ENCODE measurements around the gene VEZT. TPM values are rescaled to one million over a fixed set of nuclear protein-coding genes. Genes with fewer than 3 reads are reported as not detected.

VEZT gene
- total and polyA plus RNA-seq, 9 of the 15 experiments (the other 6 are each of a cell fraction or from before 2014, with no cell fraction given), result 16.1 to 61.5 (median 32.6) TPM

GRCh38 chr12:95224202-95225170, 6.9 kb downstream of the VEZT start (continued):
- TF ChIP-seq MAFG (tag; conservative IDR thresholded peaks at IDR 0.05) (peak; percentile 100), CEBPB (tag; IDR thresholded peaks at IDR 0.05) (peak; percentile 76), HMBOX1 (IDR thresholded peaks at IDR 0.05) (peak; percentile 67; the same call in 1 of the 2 replicates), ZBTB40 (IDR thresholded peaks at IDR 0.05) (no peak), ZBTB40 (CRISPR knock-in tag; IDR thresholded peaks at IDR 0.05) (no peak), NFE2 (IDR thresholded peaks at IDR 0.05; ENCODE audit: low read depth) (peak; percentile 91), MAFK (IDR thresholded peaks at IDR 0.05; ENCODE audit: low read length) (peak; percentile 99), BACH1 (tag; IDR thresholded peaks at IDR 0.05) (peak; percentile 94), MAFF (IDR thresholded peaks at IDR 0.05; ENCODE audit: low read length) (peak; percentile 99), NFIC (IDR thresholded peaks at IDR 0.05) (peak; percentile 18; the same call in 1 of the 2 replicates), CHCHD3 (CRISPR knock-in tag; IDR thresholded peaks at IDR 0.05) (no peak), LARP7 (IDR thresholded peaks at IDR 0.05) (no peak), NFE2L1 (tag; IDR thresholded peaks at IDR 0.05; ENCODE audit: borderline replicate concordance, low read depth) (peak; percentile 43), BMI1 (IDR thresholded peaks at IDR 0.05; ENCODE audit: low read length) (no peak)
- TF ChIP-seq, protein P1, sequence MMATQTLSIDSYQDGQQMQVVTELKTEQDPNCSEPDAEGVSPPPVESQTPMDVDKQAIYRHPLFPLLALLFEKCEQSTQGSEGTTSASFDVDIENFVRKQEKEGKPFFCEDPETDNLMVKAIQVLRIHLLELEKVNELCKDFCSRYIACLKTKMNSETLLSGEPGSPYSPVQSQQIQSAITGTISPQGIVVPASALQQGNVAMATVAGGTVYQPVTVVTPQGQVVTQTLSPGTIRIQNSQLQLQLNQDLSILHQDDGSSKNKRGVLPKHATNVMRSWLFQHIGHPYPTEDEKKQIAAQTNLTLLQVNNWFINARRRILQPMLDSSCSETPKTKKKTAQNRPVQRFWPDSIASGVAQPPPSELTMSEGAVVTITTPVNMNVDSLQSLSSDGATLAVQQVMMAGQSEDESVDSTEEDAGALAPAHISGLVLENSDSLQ (IDR thresholded peaks at IDR 0.05), result peak; percentile 17; the same call in 1 of the 2 replicates
- TF ChIP-seq, protein P2, sequence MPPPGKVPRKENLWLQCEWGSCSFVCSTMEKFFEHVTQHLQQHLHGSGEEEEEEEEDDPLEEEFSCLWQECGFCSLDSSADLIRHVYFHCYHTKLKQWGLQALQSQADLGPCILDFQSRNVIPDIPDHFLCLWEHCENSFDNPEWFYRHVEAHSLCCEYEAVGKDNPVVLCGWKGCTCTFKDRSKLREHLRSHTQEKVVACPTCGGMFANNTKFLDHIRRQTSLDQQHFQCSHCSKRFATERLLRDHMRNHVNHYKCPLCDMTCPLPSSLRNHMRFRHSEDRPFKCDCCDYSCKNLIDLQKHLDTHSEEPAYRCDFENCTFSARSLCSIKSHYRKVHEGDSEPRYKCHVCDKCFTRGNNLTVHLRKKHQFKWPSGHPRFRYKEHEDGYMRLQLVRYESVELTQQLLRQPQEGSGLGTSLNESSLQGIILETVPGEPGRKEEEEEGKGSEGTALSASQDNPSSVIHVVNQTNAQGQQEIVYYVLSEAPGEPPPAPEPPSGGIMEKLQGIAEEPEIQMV (tag; conservative IDR thresholded peaks at IDR 0.05; ENCODE audit: low read depth), result no peak

Data from K562 (cell line).